HG03432 (cell line): ENCODE data around the gene SLIT3.
"Not testable (repeated sequence)": the region's sequence is repeated elsewhere in the genome, so short reads cannot be mapped to it uniquely, and the experiment has no call there.

Experiments used
- ATAC-seq: cut with Tn5 transposase; IDR thresholded peaks from one replicate; pipeline ENCODE4 v1.9.1; 2021; ENCODE audit warnings: mild to moderate bottlenecking, moderate library complexity; ENCODE audit not compliant: unreplicated experiment

SLIT3 gene

GRCh38 chr5:168756453-168757391 is 544.2 kb downstream of the SLIT3 start:
- no peak for ATAC-seq

GRCh38 chr5:168755548-168756093 is 545.3 kb downstream of the SLIT3 start:
- no peak for ATAC-seq

- no peak for ATAC-seq
These were observed 547.2 kb downstream of the SLIT3 start for GRCh38 chr5:168753691-168754254.

GRCh38 chr5:168752416-168753190 is 548.3 kb downstream of the SLIT3 start:
- ATAC-seq, result no peak

- no peak for ATAC-seq
These were observed 548.9 kb downstream of the SLIT3 start for GRCh38 chr5:168752012-168752411.

- no peak for ATAC-seq
These were observed 550.0 kb downstream of the SLIT3 start for GRCh38 chr5:168750926-168751325.

- no peak for ATAC-seq
These were observed 551.4 kb downstream of the SLIT3 start for GRCh38 chr5:168749391-168750100.

GRCh38 chr5:168747987-168748777 is 552.8 kb downstream of the SLIT3 start:
- ATAC-seq, result peak; percentile 78

- no peak for ATAC-seq
These were observed 553.9 kb downstream of the SLIT3 start for GRCh38 chr5:168746893-168747640.

- ATAC-seq, result not testable (repeated sequence)
These were observed 554.6 kb downstream of the SLIT3 start for GRCh38 chr5:168746126-168746892.

GRCh38 chr5:168743617-168744016 is 557.3 kb downstream of the SLIT3 start:
- ATAC-seq, result no peak

- ATAC-seq, result not testable (repeated sequence)
These were observed 558.6 kb downstream of the SLIT3 start for GRCh38 chr5:168742311-168742710.

- ATAC-seq, result no peak
These were observed 560.1 kb downstream of the SLIT3 start for GRCh38 chr5:168740811-168741213.

- ATAC-seq, result no peak
These were observed 560.7 kb downstream of the SLIT3 start for GRCh38 chr5:168740092-168740800.

- ATAC-seq, result no peak
These were observed 563.9 kb downstream of the SLIT3 start for GRCh38 chr5:168737066-168737465.

- ATAC-seq, result no peak
These were observed 564.6 kb downstream of the SLIT3 start for GRCh38 chr5:168736281-168736831.

- ATAC-seq, result peak; percentile 96
These were observed 566.2 kb downstream of the SLIT3 start for GRCh38 chr5:168734620-168735300.
